Limb (tissue), 2 donors: ENCODE measurements around the gene MCF2L.
"Not testable (repeated sequence)": the region's sequence is repeated elsewhere in the genome, so short reads cannot be mapped to it uniquely, and the experiment has no call there.

Experiments used
- DNase-seq, 2 donors: peaks; one replicate each; pipeline ENCODE4 v3.0.0-alpha.2; 2016; ENCODE audit errors: extremely low spot score in 2 of 2

MCF2L gene

DNA sequence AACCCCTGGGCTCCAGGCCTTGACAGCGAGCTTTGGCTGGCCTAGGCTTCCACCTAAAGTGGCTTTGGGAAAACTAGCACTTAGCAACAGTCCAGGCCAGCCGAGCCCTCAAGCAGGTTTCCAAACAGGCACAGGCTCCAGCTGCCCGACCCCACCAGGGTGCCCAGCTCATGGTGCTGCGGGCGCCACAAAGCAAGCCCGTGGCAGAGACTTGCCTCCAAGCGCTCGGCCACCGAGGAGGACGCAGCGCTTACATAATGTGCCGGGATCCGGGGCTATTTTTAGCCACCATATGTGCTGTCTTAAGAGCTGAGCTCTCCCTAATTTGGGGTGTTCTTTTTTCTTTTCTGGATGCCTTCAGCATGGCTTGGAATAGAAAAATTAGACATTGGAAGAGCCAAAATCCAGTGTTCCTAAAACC, 80.5 kb downstream of the MCF2L start:
- no peak for DNase-seq

DNA sequence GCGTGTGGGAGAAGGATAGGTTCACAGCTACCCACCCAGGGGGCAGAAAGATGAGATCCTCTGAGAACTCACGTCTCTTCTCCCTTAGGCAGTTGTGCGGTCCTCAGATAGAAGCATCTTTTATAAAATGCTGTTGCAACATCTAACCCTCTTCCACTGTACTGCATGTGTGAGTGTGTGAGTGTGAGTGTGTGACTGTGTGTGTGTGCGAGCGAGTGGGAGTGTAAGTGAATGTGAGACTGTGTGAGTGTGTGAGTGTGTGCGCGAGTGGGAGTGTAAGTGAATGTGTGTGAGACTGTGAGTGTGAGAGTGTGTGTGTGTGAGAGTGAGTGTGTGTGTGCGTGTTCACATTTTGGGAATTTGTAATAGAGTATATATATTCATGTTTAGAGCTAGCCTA, 81.0 kb downstream of the MCF2L start:
- DNase-seq = no peak

DNA sequence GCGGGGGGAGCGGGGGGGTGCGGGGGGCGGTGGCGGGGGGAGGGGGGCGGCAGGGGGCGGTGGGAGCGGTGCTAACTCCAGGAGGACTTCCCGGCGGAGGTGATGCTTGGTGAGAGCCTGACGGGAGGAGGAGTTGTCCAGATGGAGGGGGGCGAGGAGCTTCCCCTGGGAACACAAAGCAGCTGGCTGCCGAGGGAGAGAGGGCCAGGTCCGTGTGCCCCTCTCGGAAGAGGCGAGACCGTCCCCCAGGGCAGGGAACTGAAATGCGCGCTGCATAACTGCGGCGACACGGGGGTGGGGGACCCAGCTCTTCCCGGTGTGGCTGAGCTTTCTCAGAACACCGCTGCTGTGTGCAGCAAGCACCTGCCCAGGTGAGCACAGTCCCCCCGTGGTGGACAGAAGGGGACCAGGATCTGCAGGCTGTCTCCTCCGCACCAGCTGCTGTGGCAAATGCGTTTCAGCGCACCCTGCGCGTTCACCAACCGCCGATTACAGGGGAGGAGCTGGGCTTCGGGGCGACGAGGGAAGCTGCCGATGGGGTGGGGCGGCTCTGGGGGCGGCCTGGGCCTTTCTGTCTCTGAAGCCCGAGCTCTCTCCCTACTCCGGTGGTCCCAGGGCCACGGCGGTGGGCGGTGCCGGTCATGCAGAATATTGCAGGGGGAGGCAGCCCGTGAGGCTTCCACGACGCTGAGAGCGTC, 81.9 kb downstream of the MCF2L start:
- no peak for DNase-seq

DNA sequence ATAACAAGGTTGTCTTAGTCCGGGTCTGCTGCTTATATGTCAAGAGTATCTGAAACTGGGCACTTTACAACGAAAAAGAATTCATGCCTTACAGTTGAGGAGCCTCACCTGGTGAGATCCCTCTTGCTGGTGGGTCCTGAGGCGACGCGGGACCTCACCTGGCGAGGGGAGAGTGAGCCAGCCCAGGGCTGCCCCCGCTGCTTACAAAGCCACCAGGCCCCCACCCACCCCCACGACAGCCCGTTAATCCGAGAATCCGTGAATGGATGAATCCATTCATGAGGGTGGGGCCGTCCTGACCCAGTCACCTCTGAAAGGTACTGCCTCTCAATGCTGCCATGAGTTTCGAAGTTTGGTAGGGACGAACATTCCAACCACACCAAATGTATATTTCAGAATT, 82.6 kb downstream of the MCF2L start:
- no peak for DNase-seq

DNA sequence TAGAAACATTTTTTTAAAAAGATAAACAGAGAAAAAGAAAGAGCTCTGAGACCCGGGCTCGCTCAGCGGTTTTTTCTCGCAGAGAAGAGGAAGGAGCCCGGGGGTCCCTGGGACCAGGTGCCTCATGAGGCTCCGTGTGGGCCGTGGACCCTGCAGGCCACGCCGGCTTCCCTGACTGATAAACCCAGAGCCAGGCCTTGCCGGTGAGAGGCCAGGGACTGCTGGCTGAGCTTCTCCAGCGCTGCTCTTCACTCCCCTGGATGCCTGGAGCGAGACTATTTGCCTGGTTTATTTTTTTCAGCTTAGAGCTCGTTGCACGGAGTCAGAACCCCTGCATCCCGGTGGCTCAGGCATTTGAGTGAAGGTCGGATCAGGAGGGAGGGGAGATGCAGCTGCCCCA, 83.2 kb downstream of the MCF2L start:
- no peak for DNase-seq

DNA sequence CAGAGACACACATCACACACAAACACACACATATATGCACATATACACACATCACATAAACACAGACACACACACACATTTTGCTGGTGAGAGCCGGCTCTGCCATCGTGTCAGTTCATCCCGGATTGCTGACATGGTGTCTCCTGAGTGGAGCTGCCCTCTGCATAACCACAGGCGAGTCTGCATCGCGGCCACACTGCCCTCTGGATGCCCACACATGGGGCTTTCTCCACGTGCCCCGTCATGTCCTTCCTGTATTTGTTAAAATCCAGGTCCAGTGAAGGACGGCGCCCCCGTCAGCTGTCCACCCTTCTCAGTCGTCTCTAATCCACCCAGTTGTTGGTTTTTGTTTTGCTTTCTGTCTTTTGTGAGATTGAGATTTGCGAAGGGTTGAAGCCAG, 84.0 kb downstream of the MCF2L start:
- no peak for DNase-seq

DNA sequence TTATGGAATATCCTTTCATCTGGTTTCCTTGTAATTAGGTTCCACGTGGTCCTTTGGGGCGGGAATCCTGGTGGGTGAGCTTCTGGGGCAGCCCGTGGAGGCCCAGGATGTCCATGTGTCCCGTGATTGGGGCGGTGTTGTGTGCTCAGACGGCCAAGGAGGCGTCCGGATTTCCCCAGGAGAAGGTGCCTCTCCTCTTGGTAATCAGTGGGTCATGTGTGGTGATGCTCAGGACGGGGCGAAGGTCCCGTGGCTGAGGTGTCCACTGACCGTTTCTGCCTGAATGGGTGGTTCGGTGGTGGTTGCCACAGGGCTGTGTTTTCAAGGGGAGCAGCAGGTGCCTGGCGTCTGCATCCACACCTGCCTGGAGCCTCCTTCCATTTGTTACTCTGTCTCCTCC, 84.4 kb downstream of the MCF2L start:
- no peak for DNase-seq

DNA sequence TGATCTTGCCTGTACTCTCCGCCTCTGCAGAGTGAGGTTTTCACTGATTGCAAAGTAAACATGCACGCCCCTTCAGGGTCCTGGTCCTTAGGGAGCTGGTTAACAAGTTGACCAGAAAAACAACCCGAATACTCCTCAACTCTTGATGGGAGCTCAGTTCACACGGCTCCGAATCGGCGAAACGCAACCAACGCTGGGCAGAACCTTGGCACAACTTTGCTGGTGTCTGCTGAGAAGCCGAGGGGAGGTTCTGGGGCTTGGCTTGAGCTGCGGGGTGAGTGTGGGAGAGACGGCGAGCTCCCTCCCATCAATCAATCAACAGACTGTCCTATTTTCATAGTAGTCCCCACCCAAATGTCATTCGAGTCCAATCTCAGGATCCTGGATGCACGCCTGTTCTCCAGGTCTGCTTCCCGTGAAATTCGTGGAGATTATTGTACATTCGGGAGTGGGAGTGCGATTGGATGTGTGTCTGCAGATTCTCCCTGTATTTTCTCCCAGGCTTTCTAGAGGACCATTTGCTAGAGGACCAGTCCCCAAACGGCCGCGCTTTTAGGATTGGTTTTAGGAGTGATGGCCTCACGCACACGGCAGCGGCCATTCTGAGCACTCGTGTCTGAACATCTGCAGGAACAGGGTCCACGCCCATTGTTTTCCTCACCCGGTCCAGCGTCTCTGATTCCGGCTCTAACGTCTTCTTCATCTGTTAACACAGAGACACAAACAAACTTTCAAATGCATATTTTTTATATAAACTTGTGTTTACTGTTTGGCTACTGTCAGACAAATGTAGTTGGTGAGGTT, 85.0 kb downstream of the MCF2L start:
- no peak for DNase-seq

DNA sequence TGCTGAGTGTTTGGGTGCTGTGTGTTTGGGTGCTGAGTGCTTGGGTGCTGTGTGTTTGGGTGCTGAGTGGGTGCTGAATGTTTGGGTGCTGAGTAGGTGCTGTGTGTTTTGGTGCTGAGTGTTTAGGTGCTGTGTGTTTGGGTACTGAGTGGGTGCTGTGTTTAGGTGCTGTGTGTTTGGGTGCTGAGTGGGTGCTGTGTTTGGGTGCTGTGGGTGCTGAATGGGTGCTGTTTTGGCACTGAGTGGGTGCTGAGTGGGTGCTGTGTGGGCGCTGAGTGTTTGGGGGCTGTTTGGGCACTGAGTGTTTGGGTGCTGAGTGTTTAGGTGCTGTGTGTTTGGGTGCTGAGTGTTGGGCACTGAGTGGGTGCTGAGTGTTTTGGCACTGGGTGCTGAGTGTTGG, 88.1 kb downstream of the MCF2L start:
- no peak for DNase-seq

DNA sequence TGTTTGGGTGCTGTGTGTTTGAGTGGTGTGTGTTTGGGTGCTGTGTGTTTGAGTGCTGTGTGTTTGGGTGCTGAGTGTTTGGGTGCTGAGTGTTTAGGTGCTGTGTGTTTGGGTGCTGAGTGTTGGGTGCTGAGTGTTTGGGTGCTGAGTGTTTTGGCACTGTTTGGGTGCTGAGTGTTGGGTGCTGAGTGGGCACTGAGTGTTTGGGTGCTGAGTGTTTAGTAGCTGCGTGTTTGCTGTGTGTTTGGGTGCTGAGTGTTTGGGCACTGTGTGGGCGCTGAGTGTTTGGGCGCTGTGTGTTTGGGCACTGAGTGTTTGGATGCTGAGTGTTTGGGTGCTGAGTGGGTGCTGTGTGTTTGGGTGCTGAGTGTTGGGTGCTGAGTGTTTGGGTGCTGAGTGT, 88.5 kb downstream of the MCF2L start:
- not testable (repeated sequence) for DNase-seq

DNA sequence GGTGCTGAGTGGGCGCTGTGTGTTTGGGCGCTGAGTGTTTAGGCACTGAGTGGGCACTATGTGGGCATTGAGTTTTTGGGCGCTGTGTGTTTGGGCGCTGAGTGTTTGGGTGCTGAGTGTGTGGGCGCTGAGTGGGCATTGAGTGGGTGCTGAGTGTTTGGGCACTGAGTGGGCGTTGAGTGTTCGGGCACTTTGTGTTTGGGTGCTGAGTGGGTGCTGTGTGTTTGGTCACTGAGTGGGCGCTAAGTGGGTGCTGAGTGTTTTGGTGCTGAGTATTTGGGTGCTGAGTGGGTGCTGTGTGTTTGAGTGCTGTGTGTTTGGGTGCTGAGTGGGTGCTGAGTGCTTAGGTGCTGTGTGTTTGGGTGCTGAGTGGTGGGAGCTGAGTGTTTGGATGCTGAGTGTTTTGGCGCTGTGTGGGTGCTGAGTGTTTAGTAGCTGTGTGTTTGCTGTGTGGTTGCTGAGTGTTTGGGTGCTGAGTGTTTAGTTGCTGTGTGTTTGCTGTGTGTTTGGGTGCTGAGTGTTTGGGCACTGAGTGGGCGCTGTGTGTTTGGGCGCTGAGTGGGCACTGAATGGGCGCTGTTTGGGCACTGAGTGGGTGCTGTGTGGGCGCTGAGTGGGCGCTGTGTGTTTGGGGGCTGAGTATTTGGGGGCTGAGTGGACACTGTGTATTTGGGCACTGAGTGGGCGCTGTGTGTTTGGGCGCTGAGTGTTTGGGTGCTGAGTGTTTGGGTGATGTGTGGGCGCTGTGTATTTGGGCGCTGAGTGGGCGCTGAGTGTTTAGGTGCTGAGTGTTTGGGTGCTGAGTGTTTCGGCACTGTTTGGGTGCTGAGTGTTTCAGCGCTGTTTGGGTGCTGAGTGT, 89.3 kb downstream of the MCF2L start:
- no peak for DNase-seq

DNA sequence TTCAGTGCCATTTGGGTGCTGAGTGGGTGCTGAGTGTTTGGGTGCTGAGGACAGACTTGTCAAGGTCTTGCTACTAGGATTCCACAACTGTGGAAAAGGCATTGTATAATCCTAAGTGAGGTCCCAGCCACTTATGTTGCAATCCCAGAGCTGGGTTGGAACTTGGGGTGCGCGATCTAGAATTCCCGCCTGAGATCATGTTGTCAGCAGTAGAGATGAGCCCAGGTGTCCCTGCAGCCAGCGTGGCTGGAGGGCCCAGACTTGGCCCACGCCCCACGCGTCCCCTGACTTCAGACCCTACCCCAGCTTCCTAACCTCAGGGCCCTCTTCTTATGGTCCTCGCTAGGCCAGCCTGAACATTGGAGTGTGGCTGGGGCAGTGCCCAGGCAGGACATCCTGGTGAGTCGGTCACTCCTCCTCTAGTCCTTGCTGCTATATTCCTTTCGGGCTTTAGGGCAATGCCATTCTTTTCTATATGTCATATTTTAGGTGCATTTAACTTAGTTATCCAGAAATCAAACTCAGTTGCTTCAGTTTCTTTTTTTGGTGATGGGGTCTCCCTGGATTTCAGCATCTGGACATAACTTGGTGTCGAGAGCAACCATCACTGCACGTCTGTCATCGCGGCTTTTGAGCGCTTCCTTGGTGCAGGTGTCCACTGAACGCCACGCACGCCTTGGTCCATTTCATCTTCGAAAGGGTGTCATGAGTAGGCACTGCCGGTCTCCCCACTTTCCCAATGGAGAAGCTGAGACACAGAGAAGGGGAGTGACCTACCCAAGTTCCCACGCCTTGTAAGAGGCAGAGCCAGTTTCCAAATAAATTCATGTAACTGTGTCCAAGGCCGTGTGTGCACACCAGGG, 90.2 kb downstream of the MCF2L start:
- DNase-seq = no peak

DNA sequence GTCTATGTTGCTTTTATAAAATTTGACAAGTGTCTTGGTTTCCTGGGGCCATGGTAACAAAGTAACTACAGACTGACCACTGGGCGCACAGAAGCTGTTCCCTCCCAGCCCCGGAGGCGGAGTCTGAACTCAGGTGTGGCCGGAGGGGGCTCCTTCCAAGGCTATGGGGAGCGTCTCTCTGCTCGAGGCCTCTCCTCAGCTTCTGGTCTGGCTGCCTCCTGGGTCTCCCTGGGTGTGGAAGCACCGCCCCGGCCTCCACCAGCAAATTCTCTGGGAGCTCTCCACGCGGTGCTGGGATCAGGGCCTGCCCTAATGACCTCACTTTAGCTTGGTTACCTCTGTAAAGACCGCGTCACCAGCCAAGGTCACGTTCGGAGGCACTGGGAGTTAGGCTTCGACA, 90.9 kb downstream of the MCF2L start:
- no peak for DNase-seq

DNA sequence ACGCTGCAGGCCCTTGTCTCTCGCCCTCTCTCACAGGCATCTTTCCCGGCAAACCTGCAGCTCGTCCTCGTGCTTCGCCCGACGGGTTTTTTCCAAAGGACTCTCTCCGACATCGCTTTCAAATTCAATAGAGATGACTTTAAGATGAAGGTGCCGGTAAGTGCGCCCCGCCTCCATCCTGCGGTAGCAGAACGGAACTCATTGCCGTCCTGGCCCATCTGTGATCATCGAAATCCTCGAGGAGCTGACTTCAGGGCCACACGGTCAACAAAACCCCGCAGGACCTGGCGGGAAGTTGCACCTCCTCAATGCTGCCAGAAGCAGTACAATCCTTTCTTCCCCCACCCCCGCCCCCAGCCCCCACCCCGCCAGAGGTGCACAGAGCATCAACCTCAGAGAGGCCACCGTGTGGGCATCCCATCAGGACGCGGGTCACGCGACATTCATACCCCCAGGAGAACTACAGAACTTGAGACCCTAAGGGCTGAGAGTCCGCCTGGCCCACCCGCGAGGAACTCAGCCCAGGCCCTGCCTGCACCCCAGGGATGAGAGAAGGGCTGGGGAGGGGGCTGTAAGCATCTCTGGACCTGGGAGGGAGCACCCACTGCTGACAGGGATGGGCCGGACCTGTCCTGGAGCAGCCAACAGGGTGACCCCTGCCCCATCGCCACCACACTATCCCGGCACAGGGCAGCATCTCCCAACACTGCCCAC, 91.7 kb downstream of the MCF2L start:
- DNase-seq = no peak

DNA sequence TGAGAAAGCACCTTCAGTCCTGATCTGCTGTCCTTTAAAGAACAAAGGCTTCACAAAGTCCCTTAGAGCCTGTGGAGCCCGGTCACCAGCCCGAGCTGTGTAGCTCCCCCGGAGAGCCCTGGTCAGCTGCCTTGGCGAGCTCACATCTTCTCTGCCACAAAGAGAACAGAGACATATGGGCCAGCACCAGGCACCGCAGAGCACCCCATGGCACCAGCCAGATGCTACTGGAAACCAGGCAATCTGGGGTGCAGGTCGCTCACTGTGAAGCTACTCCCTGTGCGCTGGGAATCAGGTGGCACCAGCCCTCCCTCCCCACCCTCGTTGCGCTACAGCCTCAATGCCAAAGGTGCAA, 92.2 kb downstream of the MCF2L start:
- no peak for DNase-seq

DNA sequence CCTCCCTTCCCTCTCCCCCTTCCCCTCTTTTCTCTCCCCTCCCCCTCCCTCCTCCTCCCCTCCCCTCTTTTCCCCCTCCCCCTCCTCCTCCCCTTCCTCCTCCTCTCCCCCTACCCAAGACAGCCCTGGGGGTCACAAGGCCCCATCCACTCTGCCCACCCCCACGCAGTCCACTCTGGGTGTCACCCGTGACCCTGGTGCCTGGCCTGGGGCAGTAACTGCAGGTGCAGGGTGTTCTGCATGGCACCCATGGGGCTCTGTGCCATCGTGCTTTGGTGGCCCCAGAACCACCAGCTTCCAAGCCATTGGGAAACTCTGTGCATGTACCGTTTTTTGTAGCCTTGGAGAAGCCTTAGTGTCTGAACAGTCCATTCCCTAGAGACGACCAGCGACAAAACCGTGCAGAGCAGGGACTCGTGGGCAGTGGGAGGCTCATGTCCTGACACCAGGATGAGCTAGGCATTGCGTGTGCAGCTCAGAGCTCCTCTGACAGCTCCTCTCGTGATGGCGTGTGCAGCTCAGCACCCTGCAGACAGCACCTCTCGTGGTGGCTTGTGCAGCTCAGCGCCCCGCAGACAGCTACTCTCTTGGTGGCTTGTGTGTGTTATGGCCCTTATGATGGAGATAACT, 92.9 kb downstream of the MCF2L start:
- DNase-seq = no peak

DNA sequence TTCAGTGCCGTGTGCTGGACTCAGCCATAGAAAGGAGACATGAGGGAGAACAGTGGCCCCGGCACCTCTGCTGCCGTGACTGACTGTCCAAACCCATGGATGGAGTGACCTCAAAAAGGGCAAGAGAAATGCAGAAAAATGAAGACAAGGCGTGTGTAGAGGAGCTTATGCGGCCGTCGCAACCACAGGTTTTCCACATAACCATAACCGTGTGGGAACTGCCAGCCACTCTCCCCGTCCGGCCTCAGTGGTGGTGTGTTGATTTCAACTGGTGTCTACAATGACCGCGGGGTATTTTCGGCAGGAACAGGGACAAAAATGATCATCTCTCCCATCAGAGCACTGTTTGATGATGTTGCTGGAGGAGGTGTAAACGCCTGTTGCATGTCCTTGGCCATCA, 93.7 kb downstream of the MCF2L start:
- no peak for DNase-seq

DNA sequence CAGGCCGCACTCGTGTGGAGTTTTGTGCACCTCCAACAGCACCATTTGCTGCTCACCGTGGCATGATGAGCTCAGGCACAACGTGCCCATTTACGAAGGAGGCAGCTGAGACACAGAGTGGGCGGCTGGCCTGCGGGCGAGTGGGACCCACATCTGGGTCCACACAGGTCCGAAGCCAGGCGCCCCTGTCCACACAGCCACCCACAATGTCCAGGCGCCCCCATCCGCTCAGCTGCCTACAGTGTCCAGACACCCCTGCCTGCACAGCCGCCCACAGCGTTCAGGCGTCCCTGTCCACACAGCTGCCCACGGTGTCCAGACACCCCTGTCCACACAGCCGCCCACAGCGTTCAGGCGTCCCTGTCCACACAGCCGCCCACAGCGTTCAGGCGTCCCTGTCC, 94.1 kb downstream of the MCF2L start:
- DNase-seq = no peak

DNA sequence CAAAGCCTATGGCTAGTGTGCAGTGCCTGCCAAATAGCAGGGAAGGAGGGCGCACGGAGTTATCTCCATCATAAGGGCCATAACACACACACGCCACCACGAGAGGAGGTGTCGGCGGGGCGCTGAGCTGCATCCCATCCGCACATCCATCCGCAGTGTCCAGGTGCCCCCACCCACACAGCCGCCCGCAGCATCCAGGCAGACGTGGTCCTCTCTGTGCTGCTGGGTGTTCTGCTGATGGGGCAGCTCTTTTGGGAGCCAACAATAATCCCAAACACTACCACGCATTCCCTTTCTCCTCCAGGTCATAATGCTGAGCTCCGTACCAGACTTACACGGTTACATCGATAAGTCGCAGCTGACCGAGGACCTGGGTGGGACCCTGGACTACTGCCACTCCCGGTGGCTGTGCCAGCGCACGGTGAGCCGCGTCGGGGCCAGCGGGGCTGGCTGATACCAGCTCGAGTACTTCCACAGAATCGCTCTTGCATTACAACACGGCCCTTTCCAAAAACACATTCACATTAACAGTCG, 95.1 kb downstream of the MCF2L start:
- no peak for DNase-seq
